Thyroid gland (tissue), 4 donors: ENCODE data around the gene ABCC2.

Experiments used
- POLR2A ChIP-seq, 2 donors: fragments of 450-650 bp; IDR thresholded peaks; one replicate each; pipeline ENCODE4 v1.6.1; 2017; ENCODE audit warnings: antibody characterized with exemption in 2 of 2, mild to moderate bottlenecking in 2 of 2, moderate library complexity in 1 of 2
- TF ChIP-seq, protein P1 (sequence below), 6 experiments: fragments of 200-600 bp in 3 of 6; fragments of 450-650 bp in 3 of 6; sonication (generic) in 3 of 6; IDR thresholded peaks; one replicate each; pipeline ENCODE4 v1.5.1; 2016 to 2019; ENCODE audit warnings: antibody characterized with exemption in 6 of 6, mild to moderate bottlenecking in 2 of 6, inconsistent platforms in 1 of 6, moderate library complexity in 1 of 6

DNA sequence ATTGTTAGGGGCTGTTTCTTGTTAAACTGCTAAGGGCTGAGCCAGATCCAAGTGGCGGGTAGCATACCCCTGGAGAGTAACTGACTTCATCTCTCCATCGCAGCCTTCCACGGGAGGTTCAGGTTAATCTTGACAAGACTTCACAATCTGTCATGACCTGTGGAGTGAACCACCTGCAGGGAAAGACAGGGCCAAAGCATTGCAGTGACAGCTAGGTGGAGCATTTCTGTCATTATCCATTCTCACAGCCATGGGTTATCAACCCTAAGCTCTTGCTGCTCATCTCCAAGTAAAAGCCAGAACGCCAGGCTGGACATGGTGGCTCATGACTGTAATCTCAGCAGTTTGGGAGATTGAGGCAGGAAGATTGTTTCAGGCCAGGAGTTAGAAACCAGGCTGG, 17.2 kb downstream of the ABCC2 start:
- TF ChIP-seq, protein P1, sequence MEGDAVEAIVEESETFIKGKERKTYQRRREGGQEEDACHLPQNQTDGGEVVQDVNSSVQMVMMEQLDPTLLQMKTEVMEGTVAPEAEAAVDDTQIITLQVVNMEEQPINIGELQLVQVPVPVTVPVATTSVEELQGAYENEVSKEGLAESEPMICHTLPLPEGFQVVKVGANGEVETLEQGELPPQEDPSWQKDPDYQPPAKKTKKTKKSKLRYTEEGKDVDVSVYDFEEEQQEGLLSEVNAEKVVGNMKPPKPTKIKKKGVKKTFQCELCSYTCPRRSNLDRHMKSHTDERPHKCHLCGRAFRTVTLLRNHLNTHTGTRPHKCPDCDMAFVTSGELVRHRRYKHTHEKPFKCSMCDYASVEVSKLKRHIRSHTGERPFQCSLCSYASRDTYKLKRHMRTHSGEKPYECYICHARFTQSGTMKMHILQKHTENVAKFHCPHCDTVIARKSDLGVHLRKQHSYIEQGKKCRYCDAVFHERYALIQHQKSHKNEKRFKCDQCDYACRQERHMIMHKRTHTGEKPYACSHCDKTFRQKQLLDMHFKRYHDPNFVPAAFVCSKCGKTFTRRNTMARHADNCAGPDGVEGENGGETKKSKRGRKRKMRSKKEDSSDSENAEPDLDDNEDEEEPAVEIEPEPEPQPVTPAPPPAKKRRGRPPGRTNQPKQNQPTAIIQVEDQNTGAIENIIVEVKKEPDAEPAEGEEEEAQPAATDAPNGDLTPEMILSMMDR (IDR thresholded peaks at IDR 0.05) = no peak
- TF ChIP-seq POLR2A (IDR thresholded peaks at IDR 0.05) = no peak
